ENCODE data around the gene LIN9.
A peak's percentile ranks its signal among the peaks of the same experiment; 100 is the strongest.
"Not testable (repeated sequence)": the region's sequence is repeated elsewhere in the genome, so short reads cannot be mapped to it uniquely, and the experiment has no call there.

LIN9 gene

DNA sequence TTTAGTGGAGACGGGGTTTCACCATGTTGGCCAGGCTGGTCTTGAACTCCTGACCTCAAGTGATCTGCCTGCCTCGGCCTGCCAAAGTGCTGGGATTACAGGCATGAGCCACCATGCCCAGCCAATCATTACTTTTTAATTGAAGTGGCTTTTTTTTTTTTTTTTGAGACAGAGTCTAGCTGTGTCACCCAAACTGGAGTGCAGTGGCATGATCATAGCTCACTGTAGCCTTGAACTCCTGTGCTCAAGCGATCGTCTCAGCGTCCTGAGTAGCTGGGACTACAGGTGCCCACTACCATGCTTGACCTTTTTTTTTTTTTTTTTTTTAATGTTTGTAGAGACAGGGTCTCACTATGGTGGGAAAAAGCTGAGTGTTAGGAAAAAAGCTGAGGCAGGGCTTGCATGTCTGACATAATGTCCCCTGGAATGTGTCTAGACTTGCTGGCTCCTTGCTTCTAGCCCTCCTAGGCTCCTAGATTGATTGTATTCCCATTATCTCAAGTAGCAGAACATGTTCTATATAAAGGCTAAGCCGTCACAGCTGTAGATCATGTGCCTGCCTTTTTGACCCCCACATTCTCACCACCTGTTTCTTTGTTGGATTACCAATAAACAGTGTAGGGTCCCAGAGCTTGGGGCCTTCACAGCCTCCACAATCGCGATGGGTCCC, 36.6 kb downstream of the LIN9 start:
- not testable (repeated sequence) for ATAC-seq

DNA sequence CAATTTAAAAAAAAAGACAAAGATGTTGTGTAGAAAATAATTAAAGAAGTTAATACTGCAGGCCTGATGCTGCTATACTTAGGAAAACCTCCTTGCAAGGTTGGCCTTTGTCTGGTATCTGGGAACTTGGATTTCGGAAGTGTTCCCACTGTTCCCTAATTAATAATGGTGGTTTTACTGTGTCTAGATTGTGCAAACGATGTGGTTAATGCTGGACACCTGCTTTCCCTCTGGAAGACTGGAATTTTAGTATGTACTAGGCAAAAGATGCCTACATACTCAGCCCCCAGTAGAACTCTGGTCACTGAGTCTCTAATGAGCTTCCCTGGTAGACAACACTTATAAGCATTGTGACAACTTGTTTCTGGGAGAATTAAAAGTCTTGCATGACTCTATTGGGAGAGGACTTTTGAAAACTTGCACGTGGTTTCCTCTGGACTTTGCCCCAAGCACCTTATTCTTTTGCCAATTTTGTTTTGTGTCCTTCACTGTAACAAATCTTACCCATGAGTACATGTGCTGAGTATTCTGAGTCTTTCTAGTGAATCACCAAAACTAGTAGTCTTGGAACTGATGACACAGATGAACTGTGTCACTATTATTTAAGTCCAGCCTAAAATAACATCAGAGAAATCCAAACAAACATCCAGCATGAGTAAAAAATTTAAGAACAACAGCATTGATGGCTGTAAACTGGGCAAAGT, 40.4 kb downstream of the LIN9 start:
- DNase-seq (no peak), ATAC-seq (no peak)

More for the DNA sequence above, 36.6 kb downstream of the LIN9 start:
- not testable (repeated sequence) for DNase-seq

- DNase-seq (no peak), ATAC-seq (no peak)
These were observed 47.1 kb downstream of the LIN9 start for GRCh38 chr1:226261818-226262217.

- ATAC-seq = no peak
These were observed 53.6 kb downstream of the LIN9 start for GRCh38 chr1:226255380-226255779.

DNA sequence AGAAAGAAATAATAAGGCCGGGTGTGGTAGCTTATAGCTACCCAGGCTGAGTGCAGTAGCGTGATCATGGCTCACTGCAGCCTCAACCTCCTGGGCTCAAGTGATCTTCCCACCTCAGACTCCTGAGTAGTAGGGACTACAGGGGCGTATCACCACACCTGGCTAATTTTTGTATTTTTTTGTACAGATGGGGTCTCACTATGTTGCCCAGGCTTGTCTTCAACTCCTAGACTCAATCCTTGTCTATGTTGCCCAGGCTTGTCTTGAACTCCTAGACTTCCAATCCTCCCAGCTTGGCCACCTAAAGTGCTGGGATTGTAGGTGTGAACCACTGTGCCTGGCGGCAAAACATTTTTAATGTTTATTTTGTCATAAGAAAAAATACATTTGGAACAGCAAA, 55.0 kb downstream of the LIN9 start:
- DNase-seq = no peak
- ATAC-seq = no peak

More at GRCh38 chr1:226255380-226255779, 53.6 kb downstream of the LIN9 start:
- no peak for DNase-seq

GRCh38 chr1:226252841-226253240, 56.1 kb downstream of the LIN9 start:
- not testable (repeated sequence) for DNase-seq, ATAC-seq

DNA sequence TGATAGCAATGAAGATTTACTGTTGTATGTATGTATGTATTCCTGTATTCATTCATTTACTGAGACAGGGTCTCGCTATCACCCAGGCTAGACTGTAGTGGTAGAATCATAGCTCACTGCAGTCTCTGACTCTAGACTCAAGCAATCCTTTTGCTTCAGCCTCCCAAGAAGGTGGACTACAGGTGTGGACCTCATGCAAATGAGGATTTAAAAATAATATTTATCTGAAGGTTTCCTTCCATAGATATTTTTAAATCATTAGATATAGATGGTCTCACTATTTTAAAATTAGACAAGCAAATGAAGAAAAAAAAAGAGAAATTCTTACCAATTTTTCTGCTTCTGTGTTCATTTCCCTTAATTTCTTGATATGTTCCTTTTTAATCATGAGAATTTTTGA, 58.5 kb downstream of the LIN9 start:
- ATAC-seq = no peak
- no peak for DNase-seq

GRCh38 chr1:226248796-226249195, 60.2 kb downstream of the LIN9 start:
- ATAC-seq = no peak

GRCh38 chr1:226248091-226248490, 60.9 kb downstream of the LIN9 start:
- no peak for ATAC-seq

More at GRCh38 chr1:226248796-226249195, 60.2 kb downstream of the LIN9 start:
- DNase-seq = no peak

GRCh38 chr1:226239421-226239820, 69.5 kb downstream of the LIN9 start:
- DNase-seq (no peak), ATAC-seq (no peak)

More at GRCh38 chr1:226248091-226248490, 60.9 kb downstream of the LIN9 start:
- no peak for DNase-seq

- ATAC-seq (no peak), DNase-seq (no peak)
These were observed 72.1 kb downstream of the LIN9 start for GRCh38 chr1:226236826-226237225.

DNA sequence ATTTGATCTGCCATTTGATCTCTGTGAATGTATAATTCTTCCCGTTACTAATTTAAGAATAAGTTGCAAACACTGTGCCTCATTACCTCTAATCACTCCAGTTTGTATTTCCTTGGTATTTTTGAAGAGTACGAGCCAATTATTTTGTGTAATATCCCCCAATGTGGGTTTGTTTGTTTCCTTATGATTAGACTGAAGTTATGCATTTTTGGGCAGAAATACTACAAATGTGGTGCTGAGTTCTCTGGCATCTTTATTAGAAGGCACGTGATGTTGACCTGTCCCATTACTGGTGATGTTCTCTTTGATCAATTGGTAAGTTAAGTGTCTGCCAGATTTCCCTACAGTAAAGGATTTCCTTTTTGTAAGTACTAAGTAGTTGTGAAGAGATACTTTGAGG, 75.2 kb downstream of the LIN9 start:
- ATAC-seq (no peak), DNase-seq (no peak)

DNA sequence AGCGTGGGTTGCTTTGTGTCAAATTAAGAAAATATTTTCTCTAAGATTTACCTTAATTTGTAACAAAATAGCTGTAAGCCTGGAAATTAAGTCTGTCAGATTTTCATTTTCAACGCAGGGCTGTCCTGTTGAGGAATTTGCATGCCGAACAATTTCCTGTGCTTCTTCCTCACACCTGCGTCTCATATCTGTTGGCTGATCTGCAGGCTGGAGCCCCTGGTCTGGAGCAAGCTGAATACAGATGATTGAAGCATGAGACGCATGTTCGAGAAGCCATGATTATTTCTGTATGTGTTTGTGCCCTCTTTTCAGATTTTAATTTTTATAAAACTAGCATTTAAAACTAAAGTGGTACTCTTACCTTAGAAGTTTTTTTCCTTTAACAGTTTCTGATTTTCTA, 75.7 kb downstream of the LIN9 start:
- DNase-seq = no peak
- no peak for ATAC-seq

GRCh38 chr1:226226601-226227000, 82.4 kb downstream of the LIN9 start:
- ATAC-seq (no peak), DNase-seq (no peak)

- DNase-seq = peak; percentile 25
- ATAC-seq = peak; percentile 58
These were observed 85.1 kb downstream of the LIN9 start for GRCh38 chr1:226223786-226224244.

GRCh38 chr1:226223157-226223785, 85.7 kb downstream of the LIN9 start, which contains the start of gene MIXL1:
Gene MIXL1 (plus strand): TSS chr1:226223664. CDS start chr1:226223682, 18 bp downstream.
- ATAC-seq (peak; percentile 52), DNase-seq (peak; percentile 24)

DNA sequence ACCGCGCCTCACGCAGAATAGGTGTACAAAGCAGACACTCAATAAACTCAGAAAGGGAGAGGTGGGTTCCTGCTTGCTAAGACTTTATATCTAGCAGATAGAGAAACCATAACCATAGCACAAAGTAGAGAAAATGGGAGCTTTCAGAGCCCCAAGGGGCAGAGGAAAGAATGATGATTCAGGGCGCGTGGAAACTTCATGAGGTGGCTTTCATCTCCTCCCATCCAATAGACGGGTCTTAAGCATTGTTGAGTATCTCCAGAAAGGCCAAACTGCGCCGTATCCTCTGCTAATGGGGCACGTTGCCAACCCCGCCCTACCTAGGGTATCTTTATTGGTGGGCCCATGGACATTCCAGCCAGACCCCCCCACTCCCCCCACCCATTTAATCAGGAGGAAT, 86.3 kb downstream of the LIN9 start:
- DNase-seq (peak; percentile 14), ATAC-seq (peak; percentile 67)

DNA sequence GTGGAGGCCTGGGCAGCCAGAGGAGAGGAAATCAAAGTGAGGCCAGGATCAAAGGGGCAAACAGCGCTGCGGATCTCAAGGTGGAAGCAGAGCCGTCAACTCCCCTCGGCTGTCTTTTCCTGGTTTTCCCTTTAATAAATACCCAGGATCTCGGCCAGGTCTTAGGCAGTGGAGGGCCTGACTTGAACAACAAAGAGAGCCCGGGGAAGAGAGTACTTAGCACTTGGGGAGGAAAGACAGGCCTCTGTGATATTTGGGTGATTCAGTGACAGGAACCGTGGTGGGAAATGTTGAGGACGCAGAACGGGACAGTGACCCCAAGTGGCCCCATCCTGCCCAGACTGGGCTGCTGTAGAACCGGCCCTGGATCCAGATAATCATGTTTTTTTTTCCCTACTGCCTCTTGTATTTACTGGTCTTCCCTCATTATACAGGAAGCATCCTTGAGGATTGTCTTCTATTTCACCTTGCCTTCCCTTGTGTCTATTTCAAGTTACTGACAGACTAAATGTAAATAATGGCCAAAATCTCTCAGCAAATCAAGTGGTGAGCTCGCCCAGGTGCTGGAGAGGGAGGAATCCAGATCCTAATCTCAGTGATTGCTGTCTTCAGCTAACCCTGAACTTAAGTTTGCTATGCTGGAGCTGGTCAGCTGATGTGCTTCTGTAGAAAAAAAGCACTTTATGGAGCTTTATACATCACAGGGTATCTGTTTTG, 88.3 kb downstream of the LIN9 start:
- DNase-seq (no peak), ATAC-seq (no peak)

GRCh38 chr1:226217273-226217672, 91.7 kb downstream of the LIN9 start:
- no peak for ATAC-seq

GRCh38 chr1:226216056-226216455, 92.9 kb downstream of the LIN9 start:
- DNase-seq = no peak

More at GRCh38 chr1:226217273-226217672, 91.7 kb downstream of the LIN9 start:
- DNase-seq = no peak

DNA sequence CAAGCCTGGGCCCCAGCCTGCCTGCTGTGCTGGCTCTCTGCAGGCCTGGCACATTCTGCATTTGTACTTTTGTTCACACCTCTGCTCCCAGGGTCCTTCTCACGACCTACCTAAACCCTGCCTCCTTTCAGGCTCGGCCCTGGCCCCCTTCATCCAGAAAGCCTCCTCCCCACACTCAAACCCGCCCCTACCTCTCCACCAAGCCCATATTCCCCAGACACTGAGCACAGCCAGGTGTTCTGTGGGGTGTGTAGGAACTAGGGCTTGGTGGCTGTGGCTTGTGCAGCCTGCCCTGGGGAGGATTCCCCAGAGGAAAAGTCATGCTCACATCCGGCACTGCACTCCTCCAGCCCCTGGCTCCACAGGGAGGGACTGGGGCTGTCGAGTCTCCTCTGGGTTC, 93.7 kb downstream of the LIN9 start:
- ATAC-seq (no peak), DNase-seq (no peak)

More at GRCh38 chr1:226216056-226216455, 92.9 kb downstream of the LIN9 start:
- no peak for ATAC-seq

DNA sequence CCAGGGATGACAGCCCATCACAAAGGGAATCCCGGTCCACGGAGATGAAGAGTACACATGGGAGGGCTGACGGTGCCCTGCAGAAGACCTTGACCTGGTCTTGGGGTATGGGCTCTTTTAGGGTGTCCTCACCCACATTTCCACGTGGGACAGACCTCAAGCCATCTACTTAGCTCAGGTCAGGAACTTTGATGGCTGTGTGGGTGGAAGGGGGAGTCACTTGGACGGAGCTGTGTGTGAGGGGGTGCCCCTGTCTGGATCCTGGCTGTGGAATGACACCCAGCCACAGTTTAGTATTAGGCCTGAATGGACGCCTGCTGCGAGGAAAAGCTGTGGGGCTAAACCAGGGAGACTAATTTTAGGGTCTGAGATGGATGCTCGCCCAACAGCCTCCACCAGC, 96.4 kb downstream of the LIN9 start:
- no peak for DNase-seq
- no peak for ATAC-seq
